K562 (cell line): ENCODE results near the gene TFE3. TPM values are rescaled to one million over a fixed set of nuclear protein-coding genes. Genes with fewer than 3 reads are reported as not detected.

Experiments
- BCOR ChIP-seq: fragments of 450-650 bp; IDR thresholded peaks from 2 replicates; pipeline ENCODE4 v1.6.1; 2016
- CBX1 ChIP-seq: sonication (generic); IDR thresholded peaks from 2 replicates; pipeline ENCODE4 v1.6.1; 2016; ENCODE audit warnings: antibody characterized with exemption, low read depth, mild to moderate bottlenecking
- CXXC5 ChIP-seq: fragments of 250-450 bp; sonication (Bioruptor Pico); IDR thresholded peaks from 2 replicates; pipeline ENCODE4 v1.8.0; 2022; ENCODE audit warnings: inconsistent platforms, mild to moderate bottlenecking, moderate library complexity
- DACH1 ChIP-seq: fragments of 450-650 bp; IDR thresholded peaks from 2 replicates; pipeline ENCODE4 v1.6.1; 2018; ENCODE audit not compliant: partially characterized antibody
- GTF2E2 ChIP-seq: fragments of 200-800 bp; sonication (Bioruptor generic); IDR thresholded peaks from 2 replicates; pipeline ENCODE4 v1.6.1; 2016; ENCODE audit warnings: missing genetic modification characterization, missing compliant biosample characterization
- L3MBTL2 ChIP-seq: fragments of 450-650 bp; IDR thresholded peaks from 2 replicates; pipeline ENCODE4 v1.6.1; 2016; ENCODE audit warnings: mild to moderate bottlenecking, moderate library complexity
- SMARCB1 ChIP-seq: IDR thresholded peaks from 2 replicates; pipeline ENCODE4 v1.6.1; 2011; ENCODE audit warnings: improper control_type of control experiment, low read depth; ENCODE audit not compliant: insufficient read length
- SOX6 ChIP-seq: fragments of 450-650 bp; IDR thresholded peaks from 2 replicates; pipeline ENCODE4 v1.6.1; 2014; ENCODE audit warnings: mild to moderate bottlenecking
- SRSF7 ChIP-seq: fragments of 200-400 bp; formaldehyde crosslinking; optimal IDR thresholded peaks from 2 replicates; pipeline ENCODE3; 2017; ENCODE audit warnings: mild to moderate bottlenecking, low read depth, low read length
- TRIM28 ChIP-seq: fragments of 450-650 bp; IDR thresholded peaks from 2 replicates; pipeline ENCODE4 v1.6.1; 2017
- ZKSCAN1 ChIP-seq: fragments of 150-350 bp; IDR thresholded peaks from 2 replicates; pipeline ENCODE4 v1.6.1; 2016; ENCODE audit warnings: low read depth, low read length
- ZNF384 ChIP-seq: IDR thresholded peaks from 2 replicates; pipeline ENCODE4 v1.6.1; 2012; ENCODE audit warnings: low read depth, low read length, improper control_type of control experiment
- polyA plus RNA-seq, 8 experiments: library from polyadenylated mRNA; depleted of rRNA in 4 of 8; stranded (reverse) in 5 of 8; unstranded in 3 of 8; fragments of >200 nt; fragmentation: Nextera tagmentation in 2 of 8; fragmentation: Illumina TruSeq in 1 of 8; extraction: Ambion mirVana in 2 of 8; extraction: Trizol in 1 of 8; gene quantifications; 2 replicates each; pipeline versions ENCODE4 v1.2.1 to v1.2.3, GENCODE V29; 2011 to 2014; ENCODE audit warnings: inconsistent platforms in 1 of 8, missing spikeins in 1 of 8
- total RNA-seq, 7 experiments: library from RNA; depleted of rRNA in 6 of 7; stranded (reverse); fragments of >200 nt in 6 of 7; fragmentation: Illumina TruSeq in 2 of 7; extraction: Trizol in 2 of 7; gene quantifications; 2 replicates each; pipeline versions ENCODE4 v1.2.1 to v1.2.3, GENCODE V29; 2011 to 2021; ENCODE audit warnings: low replicate concordance in 1 of 7
- TF ChIP-seq, protein P1 (sequence below): fragments of 450-650 bp; IDR thresholded peaks from 2 replicates; pipeline ENCODE4 v1.6.1; 2018; ENCODE audit not compliant: partially characterized antibody
- TF ChIP-seq, protein P2 (sequence below), 2 experiments: fragments of 450-650 bp in 1 of 2; sonication (generic) in 1 of 2; formaldehyde crosslinking in 1 of 2; IDR thresholded peaks; 2 replicates each; pipeline versions ENCODE4 v1.7.1 to v1.9.0; 2016 to 2022; ENCODE audit warnings: inconsistent platforms in 1 of 2, mild to moderate bottlenecking in 1 of 2, missing genetic modification reagents in 1 of 2

TFE3 gene
- total and polyA plus RNA-seq, 9 of the 15 experiments (the other 6 are each of a cell fraction or from before 2014, with no cell fraction given): 1.9 to 20.3 (median 11.9) TPM

DNA sequence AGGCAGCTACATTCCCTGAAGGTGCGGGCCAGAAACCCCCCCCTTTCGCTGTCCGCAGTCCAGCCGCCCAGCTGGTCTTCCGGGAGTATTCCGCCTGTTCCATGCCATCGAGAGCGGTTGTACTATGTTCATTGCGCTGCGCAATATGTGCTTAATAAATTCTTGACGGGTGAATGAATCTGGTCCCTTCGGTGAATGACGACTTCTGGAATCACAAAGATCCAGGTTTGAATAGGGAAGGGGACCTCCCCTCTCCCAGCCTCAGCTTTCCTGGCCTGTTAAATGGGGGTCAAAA, 777 bp upstream of the TFE3 start (continued):
- TF ChIP-seq L3MBTL2 (peak; percentile 33; the same call in 1 of the 2 replicates), CXXC5 (CRISPR knock-in tag) (0 out of 2 replicates have a peak, but pooled peaks have one; percentile 4), SOX6 (peak; percentile 6; the same call in 1 of the 2 replicates), ZNF384 (no peak), BCOR (peak; percentile 36; the same call in 1 of the 2 replicates), TRIM28 (0 out of 2 replicates have a peak, but pooled peaks have one; percentile 33), GTF2E2 (tag) (no peak), ZKSCAN1 (no peak), SRSF7 (no peak), DACH1 (peak; percentile 26), CBX1 (no peak), SMARCB1 (no peak)
- TF ChIP-seq, protein P1, sequence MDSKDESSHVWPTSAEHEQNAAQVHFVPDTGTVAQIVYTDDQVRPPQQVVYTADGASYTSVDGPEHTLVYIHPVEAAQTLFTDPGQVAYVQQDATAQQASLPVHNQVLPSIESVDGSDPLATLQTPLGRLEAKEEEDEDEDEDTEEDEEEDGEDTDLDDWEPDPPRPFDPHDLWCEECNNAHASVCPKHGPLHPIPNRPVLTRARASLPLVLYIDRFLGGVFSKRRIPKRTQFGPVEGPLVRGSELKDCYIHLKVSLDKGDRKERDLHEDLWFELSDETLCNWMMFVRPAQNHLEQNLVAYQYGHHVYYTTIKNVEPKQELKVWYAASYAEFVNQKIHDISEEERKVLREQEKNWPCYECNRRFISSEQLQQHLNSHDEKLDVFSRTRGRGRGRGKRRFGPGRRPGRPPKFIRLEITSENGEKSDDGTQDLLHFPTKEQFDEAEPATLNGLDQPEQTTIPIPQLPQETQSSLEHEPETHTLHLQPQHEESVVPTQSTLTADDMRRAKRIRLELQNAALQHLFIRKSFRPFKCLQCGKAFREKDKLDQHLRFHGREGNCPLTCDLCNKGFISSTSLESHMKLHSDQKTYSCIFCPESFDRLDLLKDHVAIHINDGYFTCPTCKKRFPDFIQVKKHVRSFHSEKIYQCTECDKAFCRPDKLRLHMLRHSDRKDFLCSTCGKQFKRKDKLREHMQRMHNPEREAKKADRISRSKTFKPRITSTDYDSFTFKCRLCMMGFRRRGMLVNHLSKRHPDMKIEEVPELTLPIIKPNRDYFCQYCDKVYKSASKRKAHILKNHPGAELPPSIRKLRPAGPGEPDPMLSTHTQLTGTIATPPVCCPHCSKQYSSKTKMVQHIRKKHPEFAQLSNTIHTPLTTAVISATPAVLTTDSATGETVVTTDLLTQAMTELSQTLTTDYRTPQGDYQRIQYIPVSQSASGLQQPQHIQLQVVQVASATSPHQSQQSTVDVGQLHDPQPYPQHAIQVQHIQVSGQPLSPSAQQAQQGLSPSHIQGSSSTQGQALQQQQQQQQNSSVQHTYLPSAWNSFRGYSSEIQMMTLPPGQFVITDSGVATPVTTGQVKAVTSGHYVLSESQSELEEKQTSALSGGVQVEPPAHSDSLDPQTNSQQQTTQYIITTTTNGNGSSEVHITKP: peak; percentile 89
- TF ChIP-seq, protein P2, sequence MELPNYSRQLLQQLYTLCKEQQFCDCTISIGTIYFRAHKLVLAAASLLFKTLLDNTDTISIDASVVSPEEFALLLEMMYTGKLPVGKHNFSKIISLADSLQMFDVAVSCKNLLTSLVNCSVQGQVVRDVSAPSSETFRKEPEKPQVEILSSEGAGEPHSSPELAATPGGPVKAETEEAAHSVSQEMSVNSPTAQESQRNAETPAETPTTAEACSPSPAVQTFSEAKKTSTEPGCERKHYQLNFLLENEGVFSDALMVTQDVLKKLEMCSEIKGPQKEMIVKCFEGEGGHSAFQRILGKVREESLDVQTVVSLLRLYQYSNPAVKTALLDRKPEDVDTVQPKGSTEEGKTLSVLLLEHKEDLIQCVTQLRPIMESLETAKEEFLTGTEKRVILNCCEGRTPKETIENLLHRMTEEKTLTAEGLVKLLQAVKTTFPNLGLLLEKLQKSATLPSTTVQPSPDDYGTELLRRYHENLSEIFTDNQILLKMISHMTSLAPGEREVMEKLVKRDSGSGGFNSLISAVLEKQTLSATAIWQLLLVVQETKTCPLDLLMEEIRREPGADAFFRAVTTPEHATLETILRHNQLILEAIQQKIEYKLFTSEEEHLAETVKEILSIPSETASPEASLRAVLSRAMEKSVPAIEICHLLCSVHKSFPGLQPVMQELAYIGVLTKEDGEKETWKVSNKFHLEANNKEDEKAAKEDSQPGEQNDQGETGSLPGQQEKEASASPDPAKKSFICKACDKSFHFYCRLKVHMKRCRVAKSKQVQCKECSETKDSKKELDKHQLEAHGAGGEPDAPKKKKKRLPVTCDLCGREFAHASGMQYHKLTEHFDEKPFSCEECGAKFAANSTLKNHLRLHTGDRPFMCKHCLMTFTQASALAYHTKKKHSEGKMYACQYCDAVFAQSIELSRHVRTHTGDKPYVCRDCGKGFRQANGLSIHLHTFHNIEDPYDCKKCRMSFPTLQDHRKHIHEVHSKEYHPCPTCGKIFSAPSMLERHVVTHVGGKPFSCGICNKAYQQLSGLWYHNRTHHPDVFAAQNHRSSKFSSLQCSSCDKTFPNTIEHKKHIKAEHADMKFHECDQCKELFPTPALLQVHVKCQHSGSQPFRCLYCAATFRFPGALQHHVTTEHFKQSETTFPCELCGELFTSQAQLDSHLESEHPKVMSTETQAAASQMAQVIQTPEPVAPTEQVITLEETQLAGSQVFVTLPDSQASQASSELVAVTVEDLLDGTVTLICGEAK (IDR thresholded peaks at IDR 0.05): no peak
- TF ChIP-seq, protein P2 (CRISPR knock-in tag; IDR thresholded peaks at IDR 0.05): no peak
- TF ChIP-seq, all 486 proteins: peak for 11
